GM19239 (cell line): ENCODE data around the gene OR4K14.
"Not testable (repeated sequence)": the region's sequence is repeated elsewhere in the genome, so short reads cannot be mapped to it uniquely, and the experiment has no call there.

Source experiments
- DNase-seq: peaks from one replicate; pipeline ENCODE4 v3.0.0; 2011; ENCODE audit warnings: low spot score; ENCODE audit not compliant: insufficient read length
- FAIRE-seq: peaks from 2 replicates; lab custom pipeline; 2011; peaks lifted over from hg19 to GRCh38; lab: Jason Lieb, UNC

The OR4K14 gene, protein sequence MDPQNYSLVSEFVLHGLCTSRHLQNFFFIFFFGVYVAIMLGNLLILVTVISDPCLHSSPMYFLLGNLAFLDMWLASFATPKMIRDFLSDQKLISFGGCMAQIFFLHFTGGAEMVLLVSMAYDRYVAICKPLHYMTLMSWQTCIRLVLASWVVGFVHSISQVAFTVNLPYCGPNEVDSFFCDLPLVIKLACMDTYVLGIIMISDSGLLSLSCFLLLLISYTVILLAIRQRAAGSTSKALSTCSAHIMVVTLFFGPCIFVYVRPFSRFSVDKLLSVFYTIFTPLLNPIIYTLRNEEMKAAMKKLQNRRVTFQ

DNA sequence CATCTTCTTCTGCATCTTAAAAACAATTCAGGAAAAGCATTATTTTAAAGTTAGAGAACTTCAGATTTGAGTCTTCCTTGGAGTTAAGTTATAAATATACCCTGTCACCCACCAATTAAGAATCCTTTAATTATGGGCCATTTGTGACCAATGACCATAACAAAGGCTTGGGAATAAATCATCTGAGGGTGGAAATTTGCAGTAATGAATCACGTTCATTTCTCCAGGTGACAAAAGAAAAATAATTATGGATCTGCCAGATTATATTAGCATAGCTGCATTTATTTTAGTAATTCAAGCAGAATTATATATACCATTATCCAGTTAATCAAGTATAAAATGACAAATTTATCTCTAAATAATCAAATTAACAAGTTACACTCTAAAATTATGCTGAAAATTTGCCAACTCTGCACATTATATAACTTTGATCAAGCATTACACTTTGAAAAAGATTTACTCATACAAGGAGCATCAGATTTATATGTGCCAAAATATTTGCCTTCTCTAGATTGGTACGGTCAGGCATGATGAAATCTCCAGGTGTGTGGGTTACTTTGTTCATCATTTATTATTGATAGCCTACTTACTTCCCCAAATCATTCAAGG lies at the start of gene OR4K14:
TSS of gene OR4K14 (minus strand) at position 51 of the 609 bp plus-strand sequence. CDS start 4,114 bp downstream, outside the sequence.
- FAIRE-seq (no peak), DNase-seq (no peak)

DNA sequence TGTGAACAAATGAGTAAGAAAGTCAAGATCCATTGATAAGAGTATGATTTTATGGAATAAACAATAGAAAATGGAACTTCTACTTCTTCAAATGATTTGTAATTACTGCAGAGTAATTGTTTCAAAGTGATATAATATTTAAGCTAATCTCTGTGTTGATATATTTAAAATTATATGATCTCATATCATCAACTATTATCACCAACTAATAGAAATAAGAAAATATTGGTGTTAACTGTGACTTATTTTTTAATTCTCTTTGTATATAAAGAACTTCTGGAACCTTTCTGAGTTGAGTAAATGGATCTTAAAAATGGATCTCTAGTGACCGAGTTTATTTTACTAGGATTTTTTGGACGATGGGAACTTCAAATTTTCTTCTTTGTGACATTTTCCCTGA lies 40.6 kb upstream of the OR4K14 start, which contains the start of gene OR4L1:
TSS of gene OR4L1 (plus strand) at position 301 of the 400 bp plus-strand sequence. CDS start at position 301, 0 bp downstream.
- FAIRE-seq (no peak), DNase-seq (no peak)

DNA sequence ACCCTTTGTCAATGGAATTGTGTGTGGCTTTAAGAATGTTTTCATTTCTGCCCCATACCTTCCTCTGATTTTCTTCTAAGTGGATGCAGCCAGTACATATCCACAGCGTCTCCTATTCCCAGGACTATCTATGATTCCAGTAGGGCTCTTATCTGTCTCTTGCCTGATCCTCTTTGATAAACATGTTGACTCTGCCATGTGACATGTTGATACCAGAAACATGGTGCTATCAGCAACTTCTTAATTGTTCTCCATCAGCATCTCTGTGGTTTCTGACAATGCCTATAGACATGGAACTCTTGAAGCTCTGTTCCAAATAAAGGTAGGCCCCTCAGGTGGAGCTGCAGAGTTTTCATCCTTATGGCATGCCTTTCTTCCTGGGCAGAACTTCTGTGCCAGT lies 29.1 kb upstream of the OR4K14 start:
- FAIRE-seq (no peak), DNase-seq (no peak)

DNA sequence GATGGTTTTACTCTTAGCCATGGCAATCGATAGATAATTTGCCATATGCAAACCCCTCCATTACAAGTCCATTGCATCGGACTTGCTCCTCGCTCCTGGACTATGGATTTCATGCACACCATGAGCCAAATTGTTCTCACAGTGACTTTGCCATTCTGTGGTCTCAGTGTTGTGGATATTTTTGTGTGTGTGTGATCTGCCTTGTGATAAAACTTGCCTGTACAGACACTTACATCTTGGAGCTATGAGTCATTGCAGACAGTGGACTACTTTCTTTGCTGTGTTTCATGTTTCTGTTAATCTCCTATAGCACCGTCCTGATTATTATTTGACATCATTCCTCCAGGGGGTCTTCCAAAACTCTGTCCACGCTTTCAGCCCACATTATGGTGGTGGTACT lies 25.1 kb upstream of the OR4K14 start:
- FAIRE-seq: no peak

DNA sequence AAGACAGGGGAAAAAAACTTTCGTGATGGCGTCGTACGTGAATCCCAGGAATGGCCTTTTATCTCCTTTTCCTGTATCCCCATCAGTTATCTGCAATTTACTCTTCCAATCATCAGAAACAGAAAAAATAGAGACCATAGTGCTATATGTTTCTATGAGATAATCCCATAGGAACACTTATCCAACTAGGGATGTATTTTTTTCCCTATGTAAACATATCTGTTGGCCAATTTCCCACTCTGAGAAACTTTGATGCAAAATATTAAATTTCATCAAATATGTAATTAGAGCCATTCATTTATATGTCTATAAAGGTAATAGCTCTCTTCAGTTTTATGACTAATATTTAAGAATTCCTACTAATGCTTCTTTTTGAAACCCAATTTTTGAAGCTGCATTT lies 16.8 kb upstream of the OR4K14 start, which contains the start of gene OR4K13:
TSS of gene OR4K13 (minus strand) at position 101 of the 400 bp plus-strand sequence. CDS start 1,280 bp downstream, outside the sequence.
- FAIRE-seq: no peak
- no peak for DNase-seq

More for the DNA sequence above, 25.1 kb upstream of the OR4K14 start:
- DNase-seq: no peak

DNA sequence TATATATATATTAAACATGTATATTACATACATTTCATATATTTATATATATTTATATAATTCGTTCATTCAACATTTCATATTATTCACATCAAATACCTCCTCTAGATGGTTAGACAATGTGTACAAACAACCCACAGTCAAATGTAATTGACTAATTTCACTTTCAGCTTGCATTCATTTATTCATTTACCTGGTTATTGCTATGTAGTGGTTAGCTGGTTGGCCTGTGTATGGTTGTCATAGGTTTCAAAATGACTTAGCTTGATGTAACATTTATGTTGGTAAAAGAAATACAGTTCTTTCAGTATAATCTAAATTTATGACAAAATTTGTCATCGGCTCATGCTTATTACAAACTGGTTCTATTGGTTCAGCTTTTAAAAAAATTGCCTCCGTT lies 16.3 kb upstream of the OR4K14 start:
- no peak for DNase-seq
- FAIRE-seq: no peak

DNA sequence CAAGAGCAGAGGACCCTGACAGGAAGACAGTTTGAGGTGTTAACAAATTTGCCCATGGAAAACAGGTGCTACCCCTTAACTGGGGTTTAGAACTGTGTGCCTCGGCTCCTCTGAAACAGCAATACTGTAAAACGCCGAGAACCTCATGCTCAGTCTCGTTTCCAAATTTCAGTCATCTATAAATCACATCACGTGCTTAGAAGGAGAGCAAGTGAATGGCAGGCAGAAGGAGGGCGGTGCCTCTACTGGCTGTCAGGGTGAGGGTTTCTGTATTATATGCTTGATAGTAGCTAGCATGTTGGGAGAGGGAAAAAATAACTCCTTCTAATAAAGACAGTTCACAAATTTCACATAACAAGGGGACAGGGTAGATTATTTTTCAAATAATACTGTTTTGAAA lies 12.0 kb upstream of the OR4K14 start:
- no peak for FAIRE-seq

DNA sequence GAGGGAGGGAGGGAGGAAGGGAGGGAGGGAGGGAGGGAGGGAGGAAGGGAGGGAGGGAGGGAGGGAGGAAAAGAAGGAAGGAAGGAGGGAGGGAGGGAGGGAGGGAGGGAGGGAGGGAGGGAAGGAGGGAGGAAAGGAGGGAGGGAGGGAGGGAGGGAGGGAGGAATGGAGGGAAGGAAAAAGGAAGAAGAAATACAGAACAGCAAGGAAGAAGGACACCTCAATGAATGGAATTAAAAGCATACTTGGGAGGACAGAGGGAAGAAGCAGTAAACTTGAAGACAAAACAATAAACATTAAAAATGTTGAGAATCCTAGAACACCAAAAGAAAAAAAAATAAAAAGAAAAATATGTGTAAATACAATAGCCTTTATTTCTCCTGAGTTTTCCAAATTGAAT lies 11.0 kb downstream of the OR4K14 start:
- FAIRE-seq: no peak
- no peak for DNase-seq

More for the DNA sequence above, 12.0 kb upstream of the OR4K14 start:
- no peak for DNase-seq

DNA sequence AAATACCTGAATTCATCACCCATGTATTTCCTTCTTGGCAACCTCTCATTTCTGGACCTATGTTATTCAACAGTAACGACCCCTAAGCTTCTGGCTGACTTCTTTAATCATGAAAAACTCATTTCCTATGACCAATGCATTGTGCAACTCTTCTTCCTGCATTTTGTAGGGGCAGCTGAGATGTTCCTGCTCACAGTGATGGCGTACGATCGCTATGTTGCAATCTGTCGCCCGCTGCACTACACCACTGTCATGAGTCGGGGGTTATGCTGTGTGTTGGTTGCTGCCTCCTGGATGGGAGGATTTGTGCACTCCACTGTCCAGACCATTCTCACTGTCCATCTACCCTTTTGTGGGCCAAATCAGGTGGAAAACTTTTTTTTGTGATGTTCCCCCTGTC lies 16.8 kb downstream of the OR4K14 start:
- no peak for DNase-seq
- FAIRE-seq: no peak

DNA sequence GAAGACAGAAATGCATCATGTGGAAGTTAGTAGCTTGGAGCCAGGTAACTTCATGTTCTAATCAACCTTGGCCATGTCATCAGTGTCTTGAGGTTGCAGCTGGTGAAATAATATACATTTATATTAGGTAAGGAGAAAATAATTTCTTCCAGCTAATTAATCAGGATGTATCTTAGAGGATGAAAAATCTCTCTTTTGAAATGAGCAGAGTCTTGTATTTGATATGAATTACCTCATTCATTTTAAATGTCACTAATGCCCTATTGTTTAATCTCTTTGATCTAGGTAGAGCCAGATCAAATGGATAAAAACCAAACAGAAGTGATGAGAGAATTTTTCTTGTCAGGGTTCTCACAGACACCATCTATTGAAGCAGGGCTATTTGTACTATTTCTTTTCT lies 17.2 kb downstream of the OR4K14 start, which contains the start of gene OR4Q2:
TSS of gene OR4Q2 (plus strand) at position 301 of the 400 bp plus-strand sequence.
- FAIRE-seq (no peak), DNase-seq (no peak)

DNA sequence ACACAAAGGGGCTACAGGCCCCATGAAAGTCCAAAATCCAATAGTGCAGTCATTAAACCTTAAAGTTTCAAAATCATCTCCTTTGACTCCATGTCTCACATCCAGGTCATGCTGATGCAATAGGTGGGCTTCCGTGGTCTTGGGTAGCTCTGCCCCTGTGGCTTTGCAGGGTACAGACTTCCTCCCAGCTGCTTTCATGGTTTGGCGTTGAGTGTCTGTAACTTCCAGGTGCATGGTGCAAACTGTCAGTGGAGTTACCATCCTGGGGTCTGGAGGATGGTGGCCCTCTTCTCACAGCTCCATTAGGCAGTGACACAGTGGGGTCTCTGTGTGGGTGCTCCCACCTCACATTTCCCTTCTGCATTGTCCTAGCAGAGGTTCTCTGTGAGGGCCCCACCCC lies 25.7 kb downstream of the OR4K14 start:
- no peak for FAIRE-seq
- DNase-seq: no peak

DNA sequence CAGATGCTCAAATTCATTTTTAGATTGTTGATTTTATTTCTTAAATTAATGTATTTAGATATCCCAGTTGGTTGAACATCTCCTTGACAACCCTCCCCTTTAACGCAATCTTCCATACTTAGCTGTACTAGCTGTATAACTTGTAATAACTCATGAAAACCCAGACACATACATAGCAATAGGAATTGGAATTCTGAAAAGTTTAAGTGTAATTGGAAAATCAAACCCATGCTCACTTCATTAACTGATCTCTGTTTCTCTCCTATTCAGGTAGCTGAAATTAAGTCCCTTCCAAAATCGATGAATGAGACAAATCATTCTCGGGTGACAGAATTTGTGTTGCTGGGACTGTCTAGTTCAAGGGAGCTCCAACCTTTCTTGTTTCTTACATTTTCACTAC lies 43.8 kb downstream of the OR4K14 start, which contains the start of gene OR4K15:
TSS of gene OR4K15 (plus strand) at position 301 of the 400 bp plus-strand sequence. CDS start at position 301, 0 bp downstream.
- no peak for FAIRE-seq
- no peak for DNase-seq

DNA sequence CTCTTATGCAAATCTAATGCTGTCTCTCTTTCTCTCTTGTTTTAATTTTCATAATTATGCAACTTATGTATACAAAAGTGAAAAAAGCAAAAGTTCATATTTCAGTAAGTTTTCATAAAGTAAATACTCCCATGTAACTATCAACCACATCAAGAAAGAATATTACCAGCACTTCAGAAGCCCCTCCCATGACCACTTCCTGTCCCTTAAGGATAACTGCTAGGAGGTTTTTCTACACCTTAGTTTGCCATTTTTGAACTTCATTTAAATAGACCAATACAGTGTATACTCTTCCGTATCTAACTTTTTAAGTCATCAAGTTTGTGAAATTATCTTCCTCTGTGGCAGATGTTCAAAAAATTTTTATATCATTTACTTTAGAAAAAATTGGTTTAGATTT lies 44.3 kb downstream of the OR4K14 start:
- FAIRE-seq (no peak), DNase-seq (no peak)

DNA sequence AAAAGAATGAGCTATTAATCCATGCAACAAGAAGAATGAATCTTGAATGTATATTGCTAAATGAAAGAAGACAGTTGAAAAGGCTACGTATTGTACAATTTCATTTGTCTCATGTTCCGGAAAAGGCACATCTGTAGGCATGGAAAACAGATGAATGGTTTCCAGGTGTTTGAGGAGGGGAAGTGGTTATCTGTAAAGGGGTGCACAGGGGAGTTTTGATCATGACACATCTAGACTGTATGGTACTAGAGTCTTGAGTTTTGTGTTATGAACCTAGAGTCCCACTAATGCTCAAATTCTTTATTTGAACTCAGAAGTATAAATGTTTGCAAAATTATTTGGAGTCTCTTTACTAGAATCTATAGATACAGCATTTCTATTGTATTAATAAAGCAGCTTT lies 49.4 kb downstream of the OR4K14 start:
- not testable (repeated sequence) for DNase-seq, FAIRE-seq
